Neuronal stem cell (in vitro differentiated cells): Measurements from ENCODE around the gene AAR2.

Experiments used
- DNase-seq: peaks from one replicate; pipeline ENCODE4 v3.0.0-alpha.2; 2013; ENCODE audit warnings: low spot score
- H2AFZ ChIP-seq: one replicate; pipeline ENCODE4 v1.6.1; 2013; ENCODE audit warnings: mild to moderate bottlenecking, low read length, inconsistent platforms
- H2AK5ac ChIP-seq: 2 replicates; pipeline ENCODE4 v1.6.1; 2013; ENCODE audit warnings: low read depth, mild to moderate bottlenecking, inconsistent platforms, low read length, moderate library complexity, mixed read lengths
- H2BK120ac ChIP-seq: 2 replicates; pipeline ENCODE4 v1.6.1; 2013; ENCODE audit warnings: low read depth, mild to moderate bottlenecking, inconsistent platforms, low read length, moderate library complexity, mixed read lengths
- H2BK12ac ChIP-seq: one replicate; pipeline ENCODE4 v1.6.1; 2013; ENCODE audit warnings: low read length, inconsistent platforms
- H2BK15ac ChIP-seq: 2 replicates; pipeline ENCODE4 v1.6.1; 2013; ENCODE audit warnings: mild to moderate bottlenecking, low read length, inconsistent platforms, mixed read lengths
- H2BK5ac ChIP-seq: one replicate; pipeline ENCODE4 v1.6.1; 2013; ENCODE audit warnings: inconsistent platforms, mild to moderate bottlenecking, low read length, moderate library complexity
- H3K14ac ChIP-seq: one replicate; pipeline ENCODE4 v1.6.1; 2013; ENCODE audit warnings: low read length, inconsistent platforms
- H3K18ac ChIP-seq: 2 replicates; pipeline ENCODE4 v1.6.1; 2013; ENCODE audit warnings: low read length, inconsistent platforms
- H3K23ac ChIP-seq: 2 replicates; pipeline ENCODE4 v1.6.1; 2013; ENCODE audit warnings: low read depth, mild to moderate bottlenecking, mixed read lengths, low read length, inconsistent platforms; ENCODE audit not compliant: poor library complexity
- H3K27ac ChIP-seq: replicated peaks from 3 replicates; pipeline ENCODE4 v1.5.1; 2013; ENCODE audit warnings: low read length, inconsistent platforms
- H3K27me3 ChIP-seq, 3 experiments: 2 replicates each; pipeline ENCODE4 v1.6.1; 2013; ENCODE audit warnings: low read length in 3 of 3, mild to moderate bottlenecking in 2 of 3, inconsistent platforms in 1 of 3, low read depth in 1 of 3, mixed read lengths in 1 of 3, moderate library complexity in 1 of 3; ENCODE audit not compliant: control insufficient read depth in 3 of 3, insufficient read depth in 3 of 3
- H3K36me3 ChIP-seq, 2 donors: replicated peaks in 1 of 2; 2 replicates each; pipeline ENCODE4 v1.6.1; 2013; ENCODE audit warnings: low read length in 2 of 2; ENCODE audit not compliant: control insufficient read depth in 2 of 2, insufficient read depth in 2 of 2
- H3K4ac ChIP-seq: 2 replicates; pipeline ENCODE4 v1.6.1; 2013; ENCODE audit warnings: inconsistent platforms, mild to moderate bottlenecking, low read length, moderate library complexity
- H3K4me1 ChIP-seq, 2 donors: 1 replicate in 1 of 2; 2 replicates in 1 of 2; pipeline ENCODE4 v1.6.1; 2013; ENCODE audit warnings: low read length in 2 of 2, low read depth in 1 of 2; ENCODE audit not compliant: control insufficient read depth in 2 of 2, insufficient read depth in 1 of 2
- H3K4me2 ChIP-seq: one replicate; pipeline ENCODE4 v1.6.1; 2013; ENCODE audit warnings: mild to moderate bottlenecking, low read length, inconsistent platforms; ENCODE audit not compliant: insufficient read depth, poor library complexity, severe bottlenecking
- H3K4me3 ChIP-seq, 2 donors: 2 replicates each; pipeline ENCODE4 v1.5.1; 2013; ENCODE audit warnings: low read length in 2 of 2, mild to moderate bottlenecking in 2 of 2, inconsistent platforms in 1 of 2, moderate library complexity in 1 of 2
- H3K79me1 ChIP-seq: one replicate; pipeline ENCODE4 v1.6.1; 2013; ENCODE audit warnings: low read depth, mild to moderate bottlenecking, inconsistent platforms, low read length, moderate library complexity
- H3K9ac ChIP-seq: one replicate; pipeline ENCODE4 v1.6.1; 2013; ENCODE audit warnings: mild to moderate bottlenecking, low read depth, low read length, inconsistent platforms; ENCODE audit not compliant: poor library complexity
- H3K9me3 ChIP-seq, 2 donors: replicated peaks in 1 of 2; 2 replicates each; pipeline versions ENCODE3 to v1.6.1; 2013; ENCODE audit warnings: low read length in 2 of 2, mild to moderate bottlenecking in 2 of 2, inconsistent platforms in 1 of 2, low read depth in 1 of 2, mixed read lengths in 1 of 2, moderate library complexity in 1 of 2; ENCODE audit not compliant: control insufficient read depth in 2 of 2, insufficient read depth in 1 of 2
- H4K8ac ChIP-seq: one replicate; pipeline ENCODE4 v1.6.1; 2013; ENCODE audit warnings: low read depth, mild to moderate bottlenecking, inconsistent platforms, low read length, moderate library complexity
- H4K91ac ChIP-seq: one replicate; pipeline ENCODE4 v1.6.1; 2013; ENCODE audit warnings: low read length, low read depth, mild to moderate bottlenecking, inconsistent platforms; ENCODE audit not compliant: poor library complexity
- WGBS, 2 donors: extraction: QIAGEN DNeasy Blood & Tissue Kit; methylation state at CpG; one replicate each; pipeline ENCODE4 v1.1.7; 2013; ENCODE audit warnings: missing lambda C conversion rate in 2 of 2, mixed read lengths in 1 of 2; ENCODE audit not compliant: insufficient read length in 2 of 2, insufficient replicate concordance in 1 of 2; ENCODE audit errors: extremely low coverage in 2 of 2; 5-methylcytosine and 5-hydroxymethylcytosine counted together

Gene AAR2

GRCh38 chr20:36270744-36271638 lies 34.7 kb downstream of the AAR2 start:
- peaks cover 0 to under 1% (median 0%) of the 10 kb centered on the region in 3 experiments for H3K27me3 ChIP-seq
- peak overlapping the region; percentile 69 for H2AK5ac ChIP-seq
- no peak overlapping the region for H4K91ac ChIP-seq
- no peaks in the 10 kb centered on the region for H3K36me3 ChIP-seq
- no peak overlapping the region for H3K4me2 ChIP-seq
- peak overlapping the region; percentile 1 for H3K18ac ChIP-seq
- H3K4me3 ChIP-seq, result no peak overlapping the region
- H2BK15ac ChIP-seq, result no peak overlapping the region
- peak overlapping the region; percentile 35 for H2BK12ac ChIP-seq
- H2BK5ac ChIP-seq, result peak overlapping the region; percentile 42
- WGBS, 2 donors, result no CpG with 5 or more reads among the region's 20 CpGs
- no peak overlapping the region for H3K14ac ChIP-seq
- H3K23ac ChIP-seq, result no peak overlapping the region
- H3K9me3 ChIP-seq, result no peaks in the 10 kb centered on the region
- H3K9ac ChIP-seq, result peak overlapping the region; percentile 45
- H4K8ac ChIP-seq, result no peak overlapping the region
- DNase-seq, result no peak
- H3K27ac ChIP-seq, result no peak overlapping the region
- H2BK120ac ChIP-seq, result no peak overlapping the region
- H3K4me1 ChIP-seq, result peaks cover 10 to 23% of the 10 kb centered on the region in 2 donors
- H3K4ac ChIP-seq, result no peak overlapping the region
- H3K79me1 ChIP-seq, result no peaks in the 10 kb centered on the region
- peak overlapping the region; percentile 85 for H2AFZ ChIP-seq

DNA sequence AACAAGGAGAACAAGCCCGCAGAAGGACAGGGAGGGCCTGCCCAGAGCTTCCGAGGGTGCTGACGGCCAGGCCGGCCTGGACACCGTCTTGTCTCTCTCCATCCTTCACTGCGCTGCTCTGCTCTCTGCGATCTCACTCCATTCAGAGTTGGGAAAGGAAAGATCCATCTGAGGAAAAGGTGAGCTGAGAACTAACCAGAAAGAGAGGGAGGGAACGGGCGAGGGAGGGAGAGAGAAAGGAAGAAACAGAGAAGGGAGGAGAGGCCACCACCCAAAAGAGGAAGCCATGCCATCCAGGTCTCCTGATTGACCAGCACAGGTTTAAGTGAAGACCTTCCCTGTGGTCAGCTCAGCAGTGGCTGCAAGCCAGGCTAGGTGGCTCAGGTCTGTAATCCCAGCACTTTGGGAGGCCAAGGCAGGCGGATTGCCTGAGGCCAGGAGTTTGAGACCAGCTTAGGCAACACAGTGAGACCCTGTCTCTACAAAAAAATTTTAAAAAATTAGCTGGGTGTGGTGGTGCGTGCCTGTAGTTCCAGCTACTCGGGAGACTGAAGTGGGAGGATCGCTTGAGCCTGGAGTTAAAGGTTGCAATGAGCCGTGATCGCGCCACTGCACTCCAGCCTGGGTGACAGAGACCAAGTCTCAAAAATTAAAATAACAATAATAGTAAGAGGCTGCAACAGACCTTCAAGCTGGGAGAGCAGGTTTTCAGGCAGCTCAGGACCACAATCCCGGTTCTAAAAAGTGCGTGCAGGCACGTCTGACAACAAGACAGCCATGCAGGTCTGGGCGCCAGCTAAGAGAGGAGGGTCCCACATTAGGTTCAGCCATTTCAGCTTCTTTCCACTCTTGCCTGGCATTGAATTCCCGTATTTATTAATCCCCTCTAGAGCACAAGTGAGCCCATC lies 35.6 kb downstream of the AAR2 start:
- peak overlapping the region; percentile 42 for H2BK5ac ChIP-seq
- H3K4ac ChIP-seq, result no peak overlapping the region
- peak overlapping the region; percentile 45 for H3K18ac ChIP-seq
- H4K91ac ChIP-seq, result no peak overlapping the region
- WGBS, 2 donors, result no CpG with 5 or more reads among the region's 21 CpGs
- no peak overlapping the region for H3K4me3 ChIP-seq
- H2BK15ac ChIP-seq, result no peak overlapping the region
- H2BK120ac ChIP-seq, result no peak overlapping the region
- no peak overlapping the region for H4K8ac ChIP-seq
- DNase-seq, result no peak
- peak overlapping the region; percentile 85 for H2AFZ ChIP-seq
- no peak overlapping the region for H3K27ac ChIP-seq
- no peaks in the 10 kb centered on the region for H3K36me3 ChIP-seq
- H3K14ac ChIP-seq, result no peak overlapping the region
- no peaks in the 10 kb centered on the region for H3K9me3 ChIP-seq
- H3K79me1 ChIP-seq, result no peaks in the 10 kb centered on the region
- H3K4me2 ChIP-seq, result no peak overlapping the region
- no peak overlapping the region for H3K23ac ChIP-seq
- H2BK12ac ChIP-seq, result peak overlapping the region; percentile 35
- H2AK5ac ChIP-seq, result peak overlapping the region; percentile 69
- peak overlapping the region; percentile 45 for H3K9ac ChIP-seq
- peaks cover 10 to 23% of the 10 kb centered on the region in 2 donors for H3K4me1 ChIP-seq
- H3K27me3 ChIP-seq, result peaks cover 0 to 3% (median 0%) of the 10 kb centered on the region in 3 experiments

DNA sequence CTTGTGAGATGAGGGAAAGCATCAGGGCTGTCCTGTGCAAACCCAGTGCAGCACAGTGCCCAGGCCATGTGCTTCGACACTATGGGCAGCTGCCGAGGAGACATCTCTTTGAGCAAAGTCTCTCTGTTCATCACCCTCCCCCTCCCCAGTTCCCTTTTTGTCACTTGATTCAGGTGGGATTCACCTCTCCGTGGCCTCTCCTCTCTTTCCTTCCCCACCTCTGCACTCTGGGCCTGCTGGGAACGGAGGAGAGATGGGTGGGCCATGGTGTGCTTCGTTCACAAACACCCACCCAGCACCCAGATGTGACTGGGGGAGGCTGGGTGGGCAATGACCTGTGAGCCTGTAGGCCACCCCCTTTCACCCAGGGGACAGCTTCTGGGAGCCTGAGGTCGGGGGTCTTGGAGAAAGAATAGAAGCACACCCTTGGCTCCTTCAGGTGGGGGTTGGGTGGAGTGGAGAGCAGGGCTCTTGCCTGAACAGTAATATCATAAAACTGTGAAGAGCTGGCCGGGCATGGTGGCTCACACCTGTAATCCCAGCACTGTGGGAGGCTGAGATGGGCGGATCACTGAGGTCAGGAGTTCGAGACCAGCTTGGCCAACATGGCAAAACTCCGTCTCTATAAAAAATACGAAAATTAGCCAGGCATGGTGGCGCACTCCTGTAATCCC lies 36.4 kb downstream of the AAR2 start:
- Histone ChIP-seq H3K4me3 (no peak overlapping the region), H3K36me3 (no peaks in the 10 kb centered on the region), H4K91ac (no peak overlapping the region), H3K79me1 (no peaks in the 10 kb centered on the region), H2BK120ac (no peak overlapping the region), H3K4me1 (peaks cover 8 to 23% of the 10 kb centered on the region in 2 donors), H3K4ac (no peak overlapping the region), H3K9me3 (no peaks in the 10 kb centered on the region), H3K18ac (no peak overlapping the region), H3K27ac (no peak overlapping the region), H2BK5ac (no peak overlapping the region), H2BK15ac (peak overlapping the region; percentile 17), H3K9ac (no peak overlapping the region), H2AFZ (no peak overlapping the region), H2AK5ac (peak overlapping the region; percentile 86), H2BK12ac (no peak overlapping the region), H3K27me3 (peaks cover 0 to 6% (median 0%) of the 10 kb centered on the region in 3 experiments), H4K8ac (no peak overlapping the region), H3K4me2 (no peak overlapping the region), H3K23ac (no peak overlapping the region), H3K14ac (no peak overlapping the region)
- no peak for DNase-seq
- WGBS, 2 donors, result no CpG with 5 or more reads among the region's 12 CpGs
